CD4-positive, alpha-beta memory T cell (primary cell): ENCODE results near the gene PLCH2. TPM values are rescaled to one million over a fixed set of nuclear protein-coding genes. Genes with fewer than 3 reads are reported as not detected.
"Not testable (repeated sequence)": the region's sequence is repeated elsewhere in the genome, so short reads cannot be mapped to it uniquely, and the experiment has no call there.

Experiments
- CTCF ChIA-PET: fragments of 350-600 bp; sonication (Branson Sonifier 250); formaldehyde crosslinking; loops from one replicate; lab custom pipeline; 2021; ENCODE audit warnings: inconsistent platforms; ENCODE audit not compliant: partially characterized antibody; lab: Charles Lee
- POLR2A ChIA-PET: fragments of 350-600 bp; sonication (Branson Sonifier 250); formaldehyde crosslinking; loops from one replicate; lab custom pipeline; 2021; ENCODE audit not compliant: partially characterized antibody; lab: Charles Lee
- DNase-seq, 5 donors: peaks; one replicate each; pipeline versions ENCODE4 v3.0.0 to v3.0.0-alpha.2; 2020 to 2022; ENCODE audit warnings: mixed read lengths in 1 of 5
- H3K27ac ChIP-seq: one replicate; pipeline ENCODE4 v1.7.0; 2013; ENCODE audit warnings: low read depth, low read length
- H3K27me3 ChIP-seq: 2 replicates; pipeline ENCODE4 v1.7.0; 2013; ENCODE audit warnings: mild to moderate bottlenecking, low read length, moderate library complexity; ENCODE audit not compliant: insufficient read depth
- H3K36me3 ChIP-seq: 2 replicates; pipeline ENCODE4 v1.7.0; 2013; ENCODE audit warnings: mild to moderate bottlenecking, low read length, moderate library complexity; ENCODE audit not compliant: insufficient read depth
- H3K4me1 ChIP-seq: 2 replicates; pipeline ENCODE4 v1.7.0; 2013; ENCODE audit warnings: mild to moderate bottlenecking, low read length, moderate library complexity; ENCODE audit not compliant: insufficient read depth
- H3K4me3 ChIP-seq, 2 donors: one replicate each; pipeline ENCODE4 v1.7.0; 2013; ENCODE audit warnings: low read length in 2 of 2, mild to moderate bottlenecking in 1 of 2
- H3K9me3 ChIP-seq, 2 donors: one replicate each; pipeline ENCODE4 v1.7.0; 2013; ENCODE audit warnings: low read length in 2 of 2, control low read depth in 1 of 2; ENCODE audit not compliant: control insufficient read depth in 1 of 2
- H3K27ac Mint-ChIP-seq, 7 donors: one replicate each; pipeline ENCODE4 v1.8.0; 2020 to 2021; ENCODE audit warnings: mixed read lengths in 7 of 7, mild to moderate bottlenecking in 6 of 7, inconsistent platforms in 3 of 7, moderate library complexity in 3 of 7
- H3K27me3 Mint-ChIP-seq, 2 donors: one replicate each; pipeline ENCODE4 v1.8.0; 2020 to 2021; ENCODE audit warnings: mixed read lengths in 2 of 2
- H3K36me3 Mint-ChIP-seq, 2 donors: one replicate each; pipeline ENCODE4 v1.8.0; 2020 to 2021; ENCODE audit warnings: mixed read lengths in 2 of 2, inconsistent platforms in 1 of 2, mild to moderate bottlenecking in 1 of 2
- H3K4me1 Mint-ChIP-seq, 4 donors: one replicate each; pipeline ENCODE4 v1.8.0; 2020 to 2021; ENCODE audit warnings: mixed read lengths in 4 of 4, mild to moderate bottlenecking in 1 of 4
- H3K4me3 Mint-ChIP-seq, 8 donors: one replicate each; pipeline ENCODE4 v1.8.0; 2020 to 2021; ENCODE audit warnings: mixed read lengths in 8 of 8, mild to moderate bottlenecking in 7 of 8, moderate library complexity in 6 of 8, inconsistent platforms in 3 of 8
- H3K9me3 Mint-ChIP-seq, 8 donors: one replicate each; pipeline ENCODE4 v1.8.0; 2020 to 2021; ENCODE audit warnings: mixed read lengths in 8 of 8, mild to moderate bottlenecking in 5 of 8, inconsistent platforms in 3 of 8, moderate library complexity in 1 of 8
- intact Hi-C: fragments of 100-400 bp; cut with micrococcal nuclease; formaldehyde crosslinking; loops from one replicate; pipeline ENCODE4 v1.15.1; 2023
- polyA plus RNA-seq, 2 donors: library from polyadenylated mRNA; unstranded; fragments of 300-500 nt; fragmentation: Illumina TruSeq; gene quantifications; one replicate each; pipeline ENCODE4 v1.2.3, GENCODE V29; 2021
- total RNA-seq, 2 experiments: library from RNA; stranded (reverse); gene quantifications; one replicate each; pipeline ENCODE4 v1.2.3, GENCODE V29; 2021

Gene PLCH2
- total and polyA plus RNA-seq, 4 experiments from 2014 or later: 2.0 to 31.6 (median 26.6) TPM; not detected in 1

DNA sequence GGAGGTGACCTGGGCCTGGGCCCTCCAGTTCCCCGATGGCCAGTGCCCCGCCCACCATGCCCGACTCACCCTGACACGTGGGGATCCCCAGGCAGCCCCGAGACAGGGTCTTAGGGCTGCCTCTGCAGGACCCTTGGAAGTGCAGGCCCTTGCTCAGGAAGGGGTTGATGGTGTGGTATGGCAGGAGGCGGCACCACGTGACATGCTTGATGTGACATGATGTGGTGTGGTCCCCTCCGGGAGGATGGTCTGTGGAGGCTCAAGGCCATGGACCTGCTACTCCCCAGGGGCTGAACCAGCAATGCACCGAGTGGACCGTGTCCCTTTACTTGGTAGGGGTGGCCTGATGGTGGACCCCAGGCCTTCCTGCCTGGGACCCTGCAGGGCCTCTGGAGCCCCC, 21.9 kb upstream of the PLCH2 start:
- POLR2A ChIA-PET: no interaction called here
- DNase-seq: no peak
- Histone ChIP-seq H3K27ac (no peak overlapping the region), H3K9me3 (no peaks in the 10 kb centered on the region), H3K4me3 (no peak overlapping the region), H3K4me1 (no peaks in the 10 kb centered on the region), H3K27me3 (no peaks in the 10 kb centered on the region), H3K36me3 (no peaks in the 10 kb centered on the region)
- Mint-ChIP-seq H3K4me3 (no peak overlapping the region), H3K27me3 (no peaks in the 10 kb centered on the region), H3K9me3 (peaks cover 0 to 2% (median 0%) of the 10 kb centered on the region in 8 donors), H3K4me1 (no peaks in the 10 kb centered on the region), H3K36me3 (no peaks in the 10 kb centered on the region), H3K27ac (no peak overlapping the region)
- CTCF ChIA-PET: no interaction called here
- intact Hi-C loops: no loop called here

DNA sequence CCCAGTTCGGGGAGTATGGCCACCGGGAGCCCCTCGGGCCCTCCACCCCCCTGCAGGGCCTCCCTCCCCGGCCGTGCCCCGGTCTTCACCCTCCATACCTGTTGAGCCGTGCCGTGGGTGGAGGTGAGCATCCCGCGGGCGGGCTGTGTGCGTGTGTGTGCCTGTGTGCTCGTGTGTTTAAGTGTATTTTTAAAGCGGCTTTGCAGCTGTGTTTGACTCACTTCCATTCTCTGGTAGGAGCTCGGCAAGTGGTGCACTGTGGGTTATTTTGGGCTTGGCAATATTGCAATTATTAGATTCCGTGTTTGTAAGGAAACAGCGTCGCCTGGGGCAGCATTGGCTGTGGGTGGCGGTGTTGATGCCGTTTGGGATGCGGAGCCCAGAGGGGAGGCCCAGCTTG, 20.3 kb upstream of the PLCH2 start:
- Mint-ChIP-seq H3K4me1 (no peaks in the 10 kb centered on the region), H3K27me3 (no peaks in the 10 kb centered on the region), H3K36me3 (no peaks in the 10 kb centered on the region), H3K4me3 (no peak overlapping the region), H3K27ac (no peak overlapping the region), H3K9me3 (peaks cover 0 to 2% (median 0%) of the 10 kb centered on the region in 8 donors)
- ChIA-PET CTCF (no interaction called here), POLR2A (no interaction called here)
- Histone ChIP-seq H3K9me3 (no peaks in the 10 kb centered on the region), H3K4me1 (no peaks in the 10 kb centered on the region), H3K4me3 (no peak overlapping the region), H3K27me3 (no peaks in the 10 kb centered on the region), H3K27ac (no peak overlapping the region), H3K36me3 (no peaks in the 10 kb centered on the region)
- intact Hi-C loops: no loop called here
- DNase-seq: no peak

DNA sequence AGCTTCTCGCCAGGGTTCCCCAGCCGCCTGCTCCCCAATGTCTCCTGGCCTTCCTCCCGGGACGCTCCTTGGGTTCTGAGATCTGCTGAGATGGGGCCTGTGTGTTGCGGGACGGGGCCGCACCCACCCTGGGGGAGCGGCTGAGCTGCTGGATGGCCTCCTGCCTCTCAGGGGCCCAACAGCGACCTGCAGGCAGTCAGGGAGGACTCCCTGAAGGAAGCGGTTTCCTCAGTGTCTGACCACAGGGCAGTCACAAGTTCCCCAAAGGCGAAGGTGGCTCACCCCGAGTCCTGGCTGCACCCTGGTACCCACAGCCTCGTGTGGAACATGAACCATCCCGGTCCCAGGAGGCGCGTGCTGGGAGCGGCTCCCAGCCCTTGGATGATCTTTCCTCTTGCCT, 18.6 kb upstream of the PLCH2 start:
- H3K36me3 ChIP-seq: no peaks in the 10 kb centered on the region
- no peaks in the 10 kb centered on the region for H3K27me3 ChIP-seq
- intact Hi-C loops: no loop called here
- H3K9me3 ChIP-seq: no peaks in the 10 kb centered on the region
- Mint-ChIP-seq H3K27ac (no peak overlapping the region), H3K4me3 (no peak overlapping the region), H3K36me3 (no peaks in the 10 kb centered on the region), H3K4me1 (no peaks in the 10 kb centered on the region), H3K27me3 (no peaks in the 10 kb centered on the region), H3K9me3 (peaks cover 0 to 2% (median 0%) of the 10 kb centered on the region in 8 donors)
- ChIA-PET POLR2A (no interaction called here), CTCF (no interaction called here)
- no peak overlapping the region for H3K27ac ChIP-seq
- no peak overlapping the region for H3K4me3 ChIP-seq
- H3K4me1 ChIP-seq: no peaks in the 10 kb centered on the region
- no peak for DNase-seq

DNA sequence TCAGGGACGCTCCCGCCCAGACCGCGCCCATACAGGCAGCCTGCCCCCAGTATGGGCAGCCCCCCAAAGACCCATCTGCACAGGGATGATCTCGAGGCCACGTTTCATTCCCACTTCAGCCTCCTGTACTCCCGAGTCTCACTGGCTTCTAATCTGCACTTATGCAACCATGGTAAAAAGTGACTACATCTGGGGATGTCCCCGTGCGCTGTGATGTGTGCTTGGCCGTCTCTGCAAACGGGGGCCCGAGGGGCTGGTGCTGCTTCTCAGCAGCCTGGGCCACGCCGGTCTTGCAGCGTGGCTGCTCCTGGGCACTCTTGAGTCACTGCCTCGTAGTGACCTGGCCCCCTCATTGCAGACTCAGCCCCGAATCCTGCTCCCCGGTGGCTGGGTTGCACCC, 17.4 kb upstream of the PLCH2 start:
- Histone ChIP-seq H3K36me3 (no peaks in the 10 kb centered on the region), H3K27me3 (no peaks in the 10 kb centered on the region), H3K27ac (no peak overlapping the region), H3K9me3 (no peaks in the 10 kb centered on the region), H3K4me1 (no peaks in the 10 kb centered on the region), H3K4me3 (no peak overlapping the region)
- no peaks in the 10 kb centered on the region for H3K4me1 Mint-ChIP-seq
- H3K36me3 Mint-ChIP-seq: no peaks in the 10 kb centered on the region
- DNase-seq: no peak
- CTCF ChIA-PET: no interaction called here
- H3K27ac Mint-ChIP-seq: no peak overlapping the region
- no peak overlapping the region for H3K4me3 Mint-ChIP-seq
- intact Hi-C loops: no loop called here
- POLR2A ChIA-PET: no interaction called here
- H3K9me3 Mint-ChIP-seq: no peaks in the 10 kb centered on the region
- no peaks in the 10 kb centered on the region for H3K27me3 Mint-ChIP-seq

DNA sequence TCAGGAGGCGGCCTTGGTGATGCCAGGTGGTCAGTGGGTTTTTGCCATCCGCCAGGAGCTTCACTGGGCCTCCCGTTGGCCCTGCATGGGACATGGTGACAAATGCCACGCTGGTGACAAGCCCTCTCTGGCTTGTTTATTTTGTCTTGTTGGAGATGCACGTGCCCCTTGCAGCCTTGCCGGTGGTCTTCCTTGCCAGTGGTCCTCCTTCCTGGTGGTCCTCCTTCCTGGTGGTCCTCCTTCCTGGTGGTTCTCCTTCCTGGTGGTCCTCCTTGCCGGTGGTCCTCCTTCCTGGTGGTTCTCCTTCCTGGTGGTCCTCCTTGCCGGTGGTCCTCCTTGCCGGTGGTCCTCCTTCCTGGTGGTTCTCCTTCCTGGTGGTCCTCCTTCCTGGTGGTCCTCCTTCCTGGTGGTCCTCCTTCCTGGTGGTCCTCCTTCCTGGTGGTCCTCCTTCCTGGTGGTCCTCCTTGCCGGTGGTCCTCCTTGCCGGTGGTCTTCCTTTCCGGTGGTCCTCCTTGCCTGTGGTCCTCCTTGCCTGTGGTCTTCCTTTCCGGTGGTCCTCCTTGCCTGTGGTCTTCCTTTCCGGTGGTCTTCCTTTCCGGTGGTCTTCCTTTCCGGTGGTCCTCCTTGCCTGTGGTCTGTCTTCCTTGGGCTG, 16.9 kb upstream of the PLCH2 start:
- H3K9me3 Mint-ChIP-seq, H3K27ac ChIP-seq, H3K4me1 Mint-ChIP-seq, H3K27me3 Mint-ChIP-seq, H3K36me3 Mint-ChIP-seq, H3K4me3 Mint-ChIP-seq, intact Hi-C loops, H3K9me3 ChIP-seq, DNase-seq, H3K36me3 ChIP-seq, H3K27me3 ChIP-seq, H3K4me3 ChIP-seq, H3K4me1 ChIP-seq, POLR2A ChIA-PET, H3K27ac Mint-ChIP-seq, CTCF ChIA-PET: not testable (repeated sequence)

DNA sequence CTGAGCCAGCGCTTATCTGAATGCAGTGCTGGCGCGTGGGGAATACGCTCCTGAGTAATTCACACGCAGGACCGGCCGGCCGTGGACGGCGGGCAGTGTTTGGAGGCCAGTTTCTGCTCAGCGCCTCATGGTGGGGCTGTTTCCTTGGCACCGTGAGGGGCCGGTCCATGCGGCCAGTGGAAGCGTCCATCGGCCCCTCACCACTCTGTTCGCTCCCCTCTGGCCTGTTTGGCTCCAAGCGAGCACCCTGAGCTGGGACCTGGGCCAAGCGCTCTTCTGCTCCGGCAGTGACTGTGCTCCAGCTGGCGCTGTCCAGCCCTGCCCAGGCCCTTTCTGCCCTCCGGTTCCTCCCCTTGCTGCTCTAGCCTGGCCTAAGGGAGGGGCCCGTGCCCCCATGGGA, 16.3 kb upstream of the PLCH2 start:
- no peak for DNase-seq
- Mint-ChIP-seq H3K27ac (no peak overlapping the region), H3K27me3 (no peaks in the 10 kb centered on the region), H3K4me3 (no peak overlapping the region), H3K4me1 (no peaks in the 10 kb centered on the region), H3K36me3 (no peaks in the 10 kb centered on the region), H3K9me3 (no peaks in the 10 kb centered on the region)
- intact Hi-C loops: no loop called here
- Histone ChIP-seq H3K27ac (no peak overlapping the region), H3K27me3 (no peaks in the 10 kb centered on the region), H3K4me1 (no peaks in the 10 kb centered on the region), H3K9me3 (no peaks in the 10 kb centered on the region), H3K4me3 (no peak overlapping the region), H3K36me3 (no peaks in the 10 kb centered on the region)
- ChIA-PET POLR2A (interaction anchor here (1.1 kb wide), 1 partner anchor 12 kb away, joined by 3 read pairs; no protein-coding TSS in a partner anchor), CTCF (no interaction called here)

DNA sequence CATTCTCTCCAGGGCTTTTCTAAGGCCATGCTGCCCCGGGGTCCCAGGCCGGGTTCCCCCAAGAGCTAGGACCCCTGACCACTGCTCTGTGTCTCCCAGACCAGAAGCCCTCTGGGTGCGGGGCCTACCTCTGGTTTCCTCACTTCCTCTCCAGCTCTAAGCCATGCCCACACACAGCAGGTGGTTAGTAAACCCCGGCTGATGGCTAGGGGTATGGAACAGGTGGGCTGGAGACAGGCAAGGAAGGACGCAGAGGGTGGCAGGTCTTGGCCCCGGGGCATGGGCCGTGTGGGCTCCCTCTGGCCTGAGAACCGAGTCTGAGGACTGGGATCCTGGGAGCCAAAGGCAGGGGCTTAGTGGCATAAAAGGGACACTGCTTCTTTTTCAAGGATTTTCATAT, 15.9 kb upstream of the PLCH2 start:
- H3K4me3 Mint-ChIP-seq: no peak overlapping the region
- Histone ChIP-seq H3K27me3 (no peaks in the 10 kb centered on the region), H3K27ac (no peak overlapping the region), H3K36me3 (no peaks in the 10 kb centered on the region), H3K4me1 (no peaks in the 10 kb centered on the region), H3K9me3 (no peaks in the 10 kb centered on the region), H3K4me3 (no peak overlapping the region)
- intact Hi-C loops: no loop called here
- CTCF ChIA-PET: no interaction called here
- H3K9me3 Mint-ChIP-seq: no peaks in the 10 kb centered on the region
- H3K4me1 Mint-ChIP-seq: no peaks in the 10 kb centered on the region
- H3K36me3 Mint-ChIP-seq: no peaks in the 10 kb centered on the region
- no peak for DNase-seq
- H3K27ac Mint-ChIP-seq: no peak overlapping the region
- POLR2A ChIA-PET: interaction anchor here (1.1 kb wide), 1 partner anchor 11 kb away, joined by 3 read pairs; no protein-coding TSS in a partner anchor
- H3K27me3 Mint-ChIP-seq: no peaks in the 10 kb centered on the region
